Right ventricle myocardium superior (tissue), 1 donor: Measurements from ENCODE around the gene TTC23. TPM values are rescaled to one million over a fixed set of nuclear protein-coding genes. Genes with fewer than 3 reads are reported as not detected.
A peak's percentile ranks its signal among the peaks of the same experiment; 100 is the strongest.
"Not testable (repeated sequence)": the region's sequence is repeated elsewhere in the genome, so short reads cannot be mapped to it uniquely, and the experiment has no call there.

ENCODE experiments used
- ATAC-seq: fragments of 200-7000 bp; cut with Tn5 transposase; one replicate; pipeline ENCODE4 v1.9.1; 2020; ENCODE audit warnings: mild to moderate bottlenecking; ENCODE audit not compliant: poor library complexity
- DNase-seq: peaks from one replicate; pipeline ENCODE4 v3.0.0-alpha.2; 2020
- intact Hi-C: fragments of 100-400 bp; cut with DNase I; formaldehyde crosslinking; loops from one replicate; pipeline ENCODE4 v1.11.2; 2022
- total RNA-seq: library from RNA; stranded (reverse); fragmentation: NEBNext Ultra II Directional; extraction: Animal tissue kit (Norgen Biotek cat#: 25700); gene quantifications from one replicate; pipeline ENCODE4 v1.2.1, GENCODE V29; 2021
- donor health status: DM: no; HTN: yes; CAD: no; lungs with severe emphysema.

Gene TTC23
- total RNA-seq, 1 donor from 2014 or later = 8.7 TPM

DNA sequence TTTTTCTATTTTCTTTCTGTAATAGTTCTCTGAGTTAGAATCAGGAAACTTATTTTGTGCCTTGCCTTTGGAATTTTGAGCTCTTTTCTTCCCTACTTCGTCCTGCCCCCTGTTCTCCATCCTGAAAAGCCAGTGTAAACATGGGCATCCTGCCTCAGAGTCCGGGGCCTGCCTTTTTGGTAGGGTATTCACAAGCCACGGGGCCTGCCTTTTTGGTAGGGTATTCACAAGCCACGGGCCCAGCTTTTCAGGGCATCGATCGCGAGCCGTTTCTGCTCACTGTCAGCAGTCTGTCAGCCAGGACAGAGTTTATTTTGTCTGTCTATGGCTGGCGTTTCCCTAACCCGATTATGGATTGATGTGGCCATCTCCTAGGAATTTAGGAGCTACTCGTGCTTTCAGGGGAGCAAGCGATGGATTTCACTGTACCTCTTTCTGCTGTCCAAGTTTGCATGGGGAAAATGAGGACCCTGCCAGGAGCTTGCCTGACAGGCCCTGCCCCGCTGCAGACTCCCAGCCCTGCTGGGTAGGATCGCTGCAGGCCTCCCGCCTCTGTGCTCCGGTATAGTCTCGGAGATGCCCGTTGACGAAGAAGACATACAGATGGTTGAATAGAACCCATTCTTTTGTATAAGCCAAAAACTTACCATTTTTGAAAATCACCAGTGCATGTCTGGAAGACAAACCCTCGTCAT is 131.7 kb downstream of the TTC23 start:
- DNase-seq (no peak), ATAC-seq (no peak)
- intact Hi-C loops = no loop called here

DNA sequence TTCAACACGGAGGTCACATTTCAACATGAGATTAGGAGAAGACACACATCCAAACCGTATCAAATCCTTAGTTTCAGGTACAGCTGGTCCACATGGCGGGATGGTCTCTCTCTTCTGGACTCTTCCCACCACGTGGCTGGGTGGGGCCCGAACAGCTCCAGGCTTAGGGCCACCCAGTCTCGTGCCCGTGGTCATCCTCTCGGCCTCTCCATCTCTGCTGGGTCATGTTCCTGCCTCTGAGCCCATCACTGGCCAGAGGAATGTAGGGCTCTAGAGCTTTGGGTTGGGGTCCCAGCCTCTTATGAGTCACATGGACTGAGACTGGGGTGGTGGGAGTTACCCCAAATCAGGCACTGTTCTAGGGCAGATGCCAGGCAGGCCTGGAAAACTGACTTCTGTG is 132.3 kb downstream of the TTC23 start:
- DNase-seq (no peak), ATAC-seq (no peak)
- intact Hi-C loops = no loop called here

DNA sequence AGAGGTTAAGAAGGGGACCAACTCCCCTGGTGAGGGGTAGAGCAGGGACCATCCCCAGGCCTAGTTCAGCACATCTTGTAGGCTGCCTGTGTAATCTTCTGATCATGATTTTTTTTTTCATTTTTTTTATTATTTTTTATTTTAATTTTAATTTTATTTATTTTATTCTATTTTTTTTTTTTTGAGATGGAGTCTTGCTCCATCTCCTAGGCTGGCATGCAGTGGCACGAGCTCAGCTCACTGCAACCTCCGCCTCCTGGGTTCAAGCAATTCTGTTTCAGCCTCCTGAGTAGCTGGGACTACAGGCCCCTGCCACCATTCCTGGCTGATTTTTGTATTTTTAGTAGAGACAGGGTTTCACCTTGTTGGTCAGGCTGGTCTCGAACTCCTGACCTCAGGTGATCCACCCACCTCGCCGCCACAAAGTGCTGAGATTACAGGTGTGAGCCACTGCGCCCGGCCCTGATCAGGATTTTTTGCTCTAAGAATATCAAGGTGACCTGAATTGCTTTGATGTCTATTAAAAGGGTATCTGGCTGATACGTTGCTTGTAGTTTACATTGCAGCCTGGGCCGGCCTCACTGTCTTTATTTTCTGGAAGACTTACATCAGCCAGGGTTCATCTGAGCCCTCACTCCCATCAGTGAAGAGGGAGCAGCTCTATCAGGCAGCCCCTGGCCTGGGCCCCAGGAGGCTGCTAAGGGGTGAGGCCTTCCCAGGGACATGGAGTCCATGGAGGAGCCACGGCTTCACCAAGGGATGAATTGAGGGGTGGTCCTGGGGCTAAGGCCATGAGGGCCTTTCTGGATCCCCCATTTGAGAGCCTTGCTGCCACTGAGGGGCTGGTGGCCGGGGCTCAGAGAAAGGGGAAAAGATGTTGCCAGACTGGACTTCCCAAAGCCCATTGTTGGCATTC is 133.8 kb downstream of the TTC23 start:
- intact Hi-C loops = no loop called here
- DNase-seq (no peak), ATAC-seq (no peak)

DNA sequence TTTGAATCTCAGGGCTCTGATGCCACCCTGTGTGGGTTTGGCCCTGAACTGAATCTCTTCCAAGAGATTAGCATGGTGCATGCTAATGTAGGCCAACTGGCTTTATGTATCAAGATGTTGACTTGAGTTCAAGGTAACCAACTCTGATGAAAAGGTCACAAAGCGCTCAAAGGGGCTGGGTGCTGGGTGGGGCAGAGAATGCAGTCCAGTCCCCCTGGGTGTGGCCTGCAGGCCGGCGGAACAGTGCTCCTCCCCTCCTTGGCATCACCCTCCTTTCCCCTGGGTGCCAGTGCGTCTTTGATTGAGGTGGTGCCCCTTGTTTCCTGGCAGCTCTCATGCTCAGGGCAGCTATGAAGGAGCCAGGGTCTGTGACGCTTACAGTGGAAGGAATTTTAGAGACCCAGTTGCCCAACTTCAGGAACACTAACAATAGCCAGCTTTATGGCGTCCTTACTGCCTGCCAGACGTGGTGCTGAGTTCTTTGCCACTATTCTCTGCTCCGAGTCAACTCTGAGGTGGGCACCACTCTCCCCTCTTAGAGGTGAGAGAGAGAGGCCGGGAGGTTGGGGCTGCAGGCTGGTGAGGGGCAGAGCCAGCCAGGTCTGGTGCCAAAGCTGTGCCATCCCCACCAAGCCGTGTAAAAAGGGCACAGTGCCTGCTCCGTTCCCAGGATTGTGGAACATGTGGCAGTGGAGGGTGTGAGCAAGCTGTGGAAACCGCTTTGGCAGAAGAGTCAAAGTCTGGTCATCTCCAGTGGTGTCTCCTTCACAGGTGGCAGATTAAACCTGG is 134.7 kb downstream of the TTC23 start:
- DNase-seq (no peak), ATAC-seq (peak; percentile 47)
- intact Hi-C loops = no loop called here

DNA sequence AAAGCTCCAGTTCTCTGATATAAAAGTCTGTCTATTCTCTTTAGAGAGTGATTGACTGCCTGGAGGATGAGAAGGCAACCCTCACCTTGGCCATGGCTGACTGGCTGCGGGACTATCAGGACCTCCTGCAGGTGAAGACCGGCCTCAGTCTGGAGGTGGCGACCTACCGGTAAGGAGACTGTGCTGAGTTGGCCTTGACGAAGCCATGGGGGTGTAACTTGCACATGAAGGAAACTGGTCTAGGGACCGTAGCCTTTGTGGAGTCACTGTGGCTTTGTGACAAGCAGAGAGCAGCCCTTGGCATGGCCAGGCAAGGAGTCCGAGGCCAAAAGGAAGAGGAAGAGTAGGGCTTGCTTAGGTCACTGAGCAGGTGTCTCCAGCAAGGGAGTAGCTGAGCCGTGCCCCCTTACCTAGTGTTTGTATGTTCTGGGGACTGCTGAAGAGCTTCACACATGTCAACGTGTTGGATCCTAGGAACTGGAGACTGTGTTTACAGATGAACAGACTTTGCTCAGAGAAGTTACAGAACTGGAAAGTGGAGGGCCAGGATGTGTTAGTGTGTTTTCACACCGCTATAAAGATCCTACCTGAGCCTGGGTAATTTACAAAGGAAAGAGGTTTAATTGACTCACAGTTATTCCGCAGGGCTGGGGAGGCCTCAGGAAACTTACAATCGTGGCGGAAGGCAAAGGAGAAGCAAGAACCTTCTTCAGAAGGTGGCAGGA is 135.7 kb downstream of the TTC23 start:
- DNase-seq (no peak), ATAC-seq (no peak)
- intact Hi-C loops = no loop called here

DNA sequence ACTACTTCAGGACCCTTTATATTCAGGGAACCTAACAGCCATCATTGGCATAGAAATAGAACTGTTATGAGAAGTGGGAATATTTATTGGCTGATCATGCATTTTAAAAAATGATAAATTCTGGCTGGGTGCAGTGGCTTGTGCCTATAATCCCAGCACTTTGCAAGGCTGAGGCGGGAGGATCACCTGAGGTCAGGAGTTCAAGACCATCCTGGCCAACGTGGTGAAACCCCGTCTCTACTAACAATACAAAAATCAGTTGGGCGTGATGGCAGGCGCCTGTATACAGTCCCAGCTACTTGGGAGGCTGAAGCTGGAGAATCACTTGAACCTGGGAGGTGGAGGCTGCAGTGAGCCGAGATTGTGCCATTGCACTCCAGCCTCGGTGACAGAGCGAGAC is 137.7 kb downstream of the TTC23 start:
- DNase-seq, ATAC-seq, intact Hi-C loops: not testable (repeated sequence)

DNA sequence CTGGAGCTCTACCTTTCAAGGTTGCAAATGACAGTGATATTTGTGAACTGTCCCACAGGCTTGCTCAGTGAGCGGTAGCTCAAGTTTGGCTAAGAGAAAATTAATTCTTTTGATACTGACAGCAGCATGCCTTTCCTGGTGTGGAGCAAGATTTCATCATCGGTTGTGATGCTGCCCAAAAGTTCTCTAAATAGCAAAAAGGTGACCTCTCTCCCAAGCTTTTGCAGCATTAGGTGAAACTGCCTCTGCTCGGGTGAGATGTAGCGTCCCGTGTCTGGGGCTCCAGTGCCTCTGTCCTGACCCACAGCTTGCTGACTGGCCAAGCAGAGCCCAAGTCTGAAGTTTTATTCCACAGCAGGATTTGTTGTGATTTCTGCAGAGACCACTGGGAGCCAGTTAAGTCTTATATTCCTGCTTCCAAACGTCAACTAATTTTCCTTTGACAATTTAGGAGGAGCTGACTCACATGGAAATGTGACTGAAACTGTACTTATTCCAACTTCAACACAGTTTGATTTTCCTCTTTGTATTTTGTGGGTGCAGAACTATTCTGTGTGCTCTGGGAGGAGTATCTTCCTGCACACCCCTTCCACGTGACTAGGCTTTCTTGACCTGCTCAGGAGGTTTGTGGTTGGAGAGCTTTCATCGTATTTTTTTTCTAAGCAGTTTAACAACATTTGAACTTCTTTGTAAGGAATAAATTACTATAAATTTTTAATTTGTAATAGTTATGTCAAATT is 138.6 kb downstream of the TTC23 start:
- DNase-seq (no peak), ATAC-seq (no peak)
- intact Hi-C loops = no loop called here

DNA sequence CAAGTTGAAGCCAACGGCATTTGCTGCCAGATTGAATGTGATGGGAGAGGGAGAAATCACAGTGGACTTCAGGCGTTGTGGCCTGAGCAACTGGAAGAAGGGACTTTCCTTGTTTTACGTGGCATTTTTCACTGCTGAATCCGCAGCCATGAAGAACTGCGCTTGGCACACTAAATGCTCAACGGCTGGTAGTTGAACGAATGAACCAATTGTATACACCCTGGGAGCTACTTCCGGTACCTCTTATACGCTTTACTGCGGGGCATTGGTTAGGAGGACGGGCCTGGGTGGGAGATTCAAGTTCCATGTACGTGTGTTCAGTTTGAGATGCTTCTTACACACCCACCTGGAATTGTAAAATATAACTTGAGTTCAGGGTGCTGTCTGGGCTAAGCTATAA is 139.3 kb downstream of the TTC23 start:
- intact Hi-C loops = no loop called here
- DNase-seq (no peak), ATAC-seq (no peak)

DNA sequence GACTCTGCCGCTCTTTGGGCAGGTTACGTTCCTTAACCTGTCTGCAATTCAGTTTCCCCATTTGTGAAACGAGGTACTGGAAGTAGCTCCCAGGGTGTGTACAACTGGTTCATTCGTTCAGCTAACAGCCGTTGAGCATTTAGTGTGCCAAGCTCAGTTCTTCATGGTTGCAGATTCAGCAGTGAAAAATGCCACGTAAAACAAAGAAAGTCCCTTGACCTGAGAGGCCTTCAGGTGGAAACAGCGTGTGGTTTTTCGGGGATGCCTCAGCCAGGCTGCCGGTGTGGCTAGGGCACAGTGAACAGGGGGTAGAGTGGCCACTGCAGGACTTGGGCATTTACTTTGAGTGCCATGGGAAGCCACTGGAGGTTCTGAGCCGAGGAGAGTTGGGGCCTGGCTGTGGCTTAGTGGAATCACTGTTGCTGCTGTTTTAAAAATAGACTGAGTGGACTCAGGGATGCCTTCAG is 139.8 kb downstream of the TTC23 start:
- DNase-seq (no peak), ATAC-seq (no peak)
- intact Hi-C loops = no loop called here

DNA sequence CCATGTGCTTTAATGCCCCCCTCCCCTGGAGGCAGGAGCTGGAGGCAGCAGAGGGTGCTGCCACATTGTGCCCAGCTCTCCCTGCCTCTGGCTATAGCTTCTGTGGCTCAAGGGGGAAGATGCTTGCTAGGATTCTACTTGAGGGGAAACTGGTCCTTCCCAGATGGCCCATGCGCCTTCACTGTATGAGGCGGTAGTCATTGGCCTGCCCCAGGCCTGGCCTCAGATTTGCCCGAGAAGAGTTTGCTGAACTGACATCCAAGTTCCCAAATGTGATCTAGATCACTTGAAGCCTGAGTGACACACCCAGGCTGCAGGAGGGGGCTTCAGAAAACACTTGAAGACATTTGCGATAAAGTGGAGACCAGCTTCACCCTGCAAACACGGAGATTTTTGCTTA is 140.4 kb downstream of the TTC23 start:
- no peak for ATAC-seq
- intact Hi-C loops = no loop called here
- DNase-seq = no peak

DNA sequence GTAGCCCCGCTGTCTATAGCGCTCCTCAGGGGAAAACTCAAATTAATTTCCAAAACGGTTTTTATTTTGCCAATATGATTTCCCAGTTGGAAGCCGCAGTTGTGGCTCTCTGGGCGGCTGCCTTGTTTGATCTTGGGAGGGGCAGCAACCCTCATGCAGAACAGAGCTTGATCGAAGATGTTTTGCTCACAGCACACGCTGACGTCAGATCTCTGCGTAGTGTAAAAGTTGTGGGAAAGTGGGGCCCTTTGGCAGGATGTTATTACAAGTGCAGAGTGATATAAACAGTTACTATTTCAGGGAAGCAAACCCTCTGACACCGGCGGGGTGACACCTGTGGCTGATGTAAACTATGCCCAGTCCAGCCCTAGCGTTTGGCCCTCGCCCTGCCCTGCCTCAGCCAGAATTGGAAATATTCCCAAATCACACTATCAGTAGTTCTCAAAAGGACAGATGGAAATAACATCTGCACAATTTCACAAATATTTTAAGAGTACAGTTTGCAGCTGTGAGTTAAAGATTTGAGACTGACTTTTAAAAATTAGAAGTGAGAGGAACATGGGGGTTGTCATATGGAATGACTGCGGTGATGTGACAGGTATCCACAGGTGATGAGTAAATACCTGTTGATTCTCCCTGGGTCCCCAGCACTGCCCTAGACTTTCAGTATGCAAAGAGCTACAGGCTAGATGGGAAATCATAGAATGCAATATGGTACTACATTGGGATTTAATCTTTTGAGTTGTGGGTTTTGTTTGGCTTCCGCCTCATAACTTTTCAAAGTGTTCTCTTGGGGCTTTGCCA is 142.8 kb downstream of the TTC23 start:
- DNase-seq = peak; percentile 69
- intact Hi-C loops = no loop called here
- ATAC-seq = peak; percentile 67

DNA sequence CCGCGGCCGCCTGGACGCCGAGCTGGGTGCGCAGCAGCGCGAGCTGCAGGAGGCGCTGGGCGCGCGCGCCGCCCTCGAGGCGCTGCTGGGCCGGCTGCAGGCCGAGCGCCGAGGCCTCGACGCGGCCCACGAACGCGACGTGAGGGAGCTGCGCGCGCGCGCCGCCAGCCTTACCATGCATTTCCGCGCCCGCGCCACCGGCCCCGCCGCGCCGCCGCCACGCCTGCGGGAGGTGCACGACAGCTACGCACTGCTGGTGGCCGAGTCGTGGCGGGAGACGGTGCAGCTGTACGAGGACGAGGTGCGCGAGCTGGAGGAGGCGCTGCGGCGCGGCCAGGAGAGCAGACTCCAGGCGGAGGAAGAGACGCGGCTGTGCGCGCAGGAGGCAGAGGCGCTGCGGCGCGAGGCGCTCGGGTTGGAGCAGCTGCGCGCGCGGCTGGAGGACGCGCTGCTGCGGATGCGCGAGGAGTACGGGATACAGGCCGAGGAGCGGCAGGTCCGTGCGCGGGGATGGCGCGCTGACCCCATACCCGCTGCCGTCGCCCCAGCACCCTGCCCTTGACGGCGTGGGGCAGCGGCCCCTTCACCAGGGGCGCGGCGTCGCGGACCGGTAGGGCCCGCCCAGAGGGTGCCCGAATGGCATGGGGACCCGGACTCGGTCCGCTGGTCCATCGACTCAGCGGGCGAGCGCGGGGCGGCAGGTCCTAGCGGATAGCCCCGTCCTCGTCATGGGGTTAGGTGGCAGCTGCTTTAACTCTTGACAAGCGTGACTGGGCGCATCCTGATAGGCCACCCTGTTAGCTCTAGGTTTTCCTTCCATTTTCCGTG is 143.7 kb downstream of the TTC23 start:
- intact Hi-C loops = loop anchor here (2.0 kb wide), 1 partner anchor 107 kb away; no protein-coding TSS in a partner anchor
- ATAC-seq (peak; percentile 29), DNase-seq (peak; percentile 77)

DNA sequence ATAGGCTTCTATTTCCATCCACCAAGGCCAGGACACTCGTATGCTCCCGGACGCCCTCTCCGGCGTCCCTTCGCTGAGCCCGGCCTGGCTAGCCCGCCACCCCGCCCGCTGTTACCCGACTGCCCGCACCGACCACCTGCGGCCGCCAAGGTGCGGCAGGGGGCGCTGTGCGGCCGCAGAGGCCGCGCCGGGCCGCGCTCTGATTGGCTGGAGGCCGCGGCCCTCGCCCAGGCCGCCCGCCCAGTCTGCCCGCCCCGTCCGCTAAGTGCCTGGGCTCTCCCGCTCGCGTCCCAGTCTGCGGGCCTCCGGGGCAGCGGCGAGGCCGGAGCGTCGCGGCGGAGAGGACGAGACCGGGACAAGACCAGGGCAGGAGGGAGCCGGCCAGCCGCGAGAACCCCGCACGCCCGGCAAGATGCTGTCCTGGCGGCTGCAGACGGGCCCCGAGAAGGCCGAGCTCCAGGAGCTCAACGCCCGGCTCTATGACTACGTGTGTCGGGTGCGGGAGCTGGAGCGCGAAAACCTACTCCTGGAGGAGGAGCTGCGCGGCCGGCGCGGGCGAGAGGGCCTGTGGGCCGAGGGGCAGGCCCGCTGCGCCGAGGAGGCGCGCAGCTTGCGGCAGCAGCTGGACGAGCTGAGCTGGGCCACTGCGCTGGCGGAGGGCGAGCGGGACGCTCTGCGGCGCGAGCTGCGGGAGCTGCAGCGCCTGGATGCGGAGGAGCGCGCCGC is 144.4 kb downstream of the TTC23 start, which contains the start of gene SYNM:
Gene SYNM, plus strand, starts transcription at position 293 of the 726 bp plus-strand sequence. Its CDS starts 120 bp downstream, at position 413.
- intact Hi-C loops = loop anchor here (2.0 kb wide), 1 partner anchor 108 kb away; no protein-coding TSS in a partner anchor
- peak; percentile 88 for DNase-seq
- peak; percentile 84 for ATAC-seq

DNA sequence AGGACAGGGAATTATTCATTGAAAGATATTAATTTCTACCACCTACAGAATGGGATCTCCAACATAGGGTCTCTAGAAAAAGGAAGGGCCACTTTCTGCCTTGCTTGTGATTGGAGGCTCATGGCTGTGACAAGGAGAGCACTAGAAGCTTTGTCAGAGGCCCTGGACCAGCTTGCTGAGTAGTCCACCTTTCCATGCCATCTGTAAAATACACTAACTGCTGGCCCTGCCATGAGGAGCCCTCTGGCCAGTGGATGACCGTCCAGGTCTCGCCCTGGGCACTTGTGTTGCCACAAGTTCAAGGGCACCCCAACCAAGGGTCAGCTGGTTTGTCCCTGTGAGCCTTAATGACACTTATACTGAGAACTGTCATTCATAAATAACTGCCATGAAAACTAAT is 146.1 kb downstream of the TTC23 start:
- ATAC-seq = no peak
- intact Hi-C loops = no loop called here
- DNase-seq = no peak
